ENCODE measurements around the gene COL23A1.

- no peak for TF ChIP-seq POLR2A (IDR thresholded peaks at IDR 0.05; ENCODE audit: low read length)
- no peak for TF ChIP-seq GATA1 (IDR thresholded peaks at IDR 0.05; ENCODE audit: low read depth, low read length)
Measured at GRCh38 chr5:178334861-178335260, 255.3 kb downstream of the COL23A1 start.
